GM18520 (cell line): Measurements from ENCODE around the gene KLHL25.
A peak's percentile ranks its signal among the peaks of the same experiment; 100 is the strongest.

Experiments used
- ATAC-seq: cut with Tn5 transposase; IDR thresholded peaks from one replicate; pipeline ENCODE4 v1.9.1; 2021; ENCODE audit not compliant: unreplicated experiment

The KLHL25 gene

DNA sequence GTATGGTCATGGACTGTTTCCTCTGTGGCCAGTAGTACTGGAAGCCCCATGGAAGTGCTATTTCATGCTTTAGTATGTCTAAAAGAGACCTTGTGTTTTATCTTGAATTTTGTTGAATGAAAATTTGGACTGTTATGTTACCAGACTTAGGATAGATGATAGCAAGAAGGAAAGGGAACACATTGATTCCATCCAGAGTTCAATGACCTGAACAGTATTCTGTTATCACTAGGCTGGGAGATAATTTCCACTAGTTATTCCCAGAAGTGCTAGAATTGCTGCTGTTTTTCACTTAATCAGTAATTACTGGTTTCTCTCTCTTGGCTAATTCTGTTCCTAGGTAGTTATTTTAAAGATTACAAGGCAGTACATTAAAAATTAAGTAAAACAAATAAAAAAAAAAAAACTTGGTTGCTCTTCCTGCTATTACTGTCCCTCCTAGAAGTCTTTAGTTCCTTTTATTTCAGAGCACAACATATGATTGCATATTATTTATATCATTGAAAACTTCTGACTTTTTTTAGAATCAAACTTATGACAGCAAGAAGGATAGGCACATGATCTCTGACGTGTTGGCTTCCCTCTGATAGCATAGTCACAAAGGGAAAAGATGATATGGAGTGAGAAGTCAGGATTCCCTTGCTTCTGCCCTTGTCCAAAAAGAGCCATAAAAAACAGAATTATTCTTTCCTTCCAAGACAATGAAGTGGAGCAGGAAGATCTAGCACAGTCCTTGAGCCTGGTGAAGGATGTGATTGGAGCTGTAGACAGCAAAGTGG is 72.2 kb downstream of the KLHL25 start:
- no peak for ATAC-seq

DNA sequence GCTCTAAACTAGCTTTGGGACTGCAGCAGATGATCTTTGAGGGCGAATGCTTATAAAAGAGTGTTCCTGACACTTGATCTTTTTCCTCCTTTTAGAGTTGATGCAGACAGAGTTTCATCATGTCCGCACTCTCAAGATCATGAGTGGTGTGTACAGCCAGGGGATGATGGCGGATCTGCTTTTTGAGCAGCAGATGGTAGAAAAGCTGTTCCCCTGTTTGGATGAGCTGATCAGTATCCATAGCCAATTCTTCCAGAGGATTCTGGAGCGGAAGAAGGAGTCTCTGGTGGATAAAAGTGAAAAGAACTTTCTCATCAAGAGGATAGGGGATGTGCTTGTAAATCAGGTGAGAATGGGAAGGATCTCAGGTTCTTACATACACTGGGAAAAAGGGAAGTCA is 75.7 kb downstream of the KLHL25 start:
- ATAC-seq = no peak

DNA sequence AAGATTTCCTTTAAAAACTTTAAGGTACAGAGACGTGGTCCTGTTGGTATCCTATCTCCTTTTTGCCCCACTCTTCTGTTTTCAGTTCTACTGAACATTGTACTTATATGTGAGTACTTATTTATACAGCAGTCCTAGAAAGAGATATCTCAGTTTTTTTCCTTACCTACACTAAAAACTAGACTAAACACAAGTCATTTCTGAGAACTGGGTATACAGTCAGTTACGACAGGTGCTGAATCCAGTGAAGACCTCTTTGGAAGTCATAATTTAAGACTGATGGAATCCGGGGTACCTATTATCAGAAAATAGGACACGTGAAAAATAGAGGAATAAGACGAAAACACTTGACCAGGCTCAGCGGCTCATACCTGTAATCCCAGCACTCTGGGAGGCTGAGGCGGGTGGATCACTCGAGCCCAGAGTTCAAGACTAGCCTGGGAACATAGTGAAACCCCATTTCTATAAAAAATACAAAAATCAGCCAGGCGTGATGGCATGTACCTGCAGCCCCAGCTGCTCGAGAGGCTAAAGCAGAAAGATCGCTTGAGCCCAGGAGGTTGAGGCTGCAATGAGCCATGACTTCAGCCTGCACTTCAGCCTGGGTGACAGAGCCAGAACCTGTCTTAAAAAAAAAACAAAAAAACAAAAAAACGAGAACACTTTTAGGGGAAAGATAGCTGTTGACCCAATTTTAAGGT is 76.3 kb downstream of the KLHL25 start:
- ATAC-seq = no peak

DNA sequence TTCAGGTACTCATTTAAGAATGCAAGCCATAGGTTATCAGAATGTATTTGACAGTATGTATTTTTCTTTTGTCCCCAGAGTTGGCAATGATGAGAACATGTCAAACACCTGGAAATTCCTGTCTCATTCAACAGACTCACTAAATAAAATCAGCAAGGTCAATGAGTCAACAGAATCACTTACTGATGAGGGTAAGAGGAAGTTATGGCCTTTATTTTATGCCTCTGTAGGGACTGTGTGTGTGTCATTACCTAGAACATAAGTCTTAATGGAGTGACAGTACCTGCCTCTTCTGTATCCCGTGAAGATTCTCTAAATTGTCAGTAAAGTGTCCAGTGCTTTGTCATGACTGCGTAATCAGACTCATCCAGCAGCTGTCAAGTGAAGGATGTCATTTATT is 77.5 kb downstream of the KLHL25 start:
- ATAC-seq = no peak

DNA sequence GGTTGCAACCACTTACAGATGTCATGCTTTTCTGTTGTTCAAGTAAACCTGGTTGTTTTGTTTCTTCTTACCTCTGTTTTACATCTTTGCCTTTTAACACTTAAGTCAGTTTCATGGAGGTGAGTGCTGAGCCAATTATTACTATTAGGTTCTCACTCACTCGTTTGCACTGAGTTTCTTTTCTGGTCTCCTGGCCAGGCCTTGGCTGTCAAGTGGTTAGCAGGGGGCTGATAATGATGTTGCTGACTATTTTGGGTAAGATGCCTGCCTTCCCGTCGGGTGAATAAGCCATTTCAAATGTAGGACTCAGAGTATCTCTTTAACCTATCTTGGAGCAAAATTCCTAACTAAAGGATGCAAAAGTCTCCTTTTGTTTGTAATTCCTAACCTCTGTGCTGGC is 78.5 kb downstream of the KLHL25 start:
- no peak for ATAC-seq

DNA sequence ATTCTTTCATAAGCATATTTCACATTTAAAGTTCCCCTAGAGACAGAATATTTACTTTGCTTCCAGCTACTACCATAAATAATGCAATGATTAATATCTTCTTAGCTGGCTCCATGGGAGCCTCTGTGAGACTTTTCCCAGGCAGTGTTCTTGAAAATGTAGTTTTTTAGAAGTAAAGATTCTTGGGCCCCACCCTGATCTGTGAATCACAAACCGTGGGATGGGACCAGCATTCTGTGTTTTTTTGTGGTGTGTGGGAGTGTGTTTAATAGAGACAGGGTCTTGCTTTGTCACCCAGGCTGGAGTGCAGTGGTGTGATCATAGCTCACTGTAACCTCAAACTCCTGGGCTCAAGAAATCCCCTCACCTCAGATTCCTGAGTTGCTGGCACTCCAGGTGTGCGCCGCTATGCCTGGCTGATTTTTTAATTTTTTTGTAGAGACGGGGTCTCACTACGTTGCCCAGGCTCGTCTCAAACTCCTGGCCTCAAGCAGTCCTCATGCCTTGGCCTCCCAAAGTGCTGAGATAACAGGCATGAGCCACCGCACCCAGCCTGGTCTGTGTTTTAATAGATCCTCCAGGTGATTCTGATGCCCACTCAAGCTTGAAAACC is 83.0 kb downstream of the KLHL25 start:
- no peak for ATAC-seq

DNA sequence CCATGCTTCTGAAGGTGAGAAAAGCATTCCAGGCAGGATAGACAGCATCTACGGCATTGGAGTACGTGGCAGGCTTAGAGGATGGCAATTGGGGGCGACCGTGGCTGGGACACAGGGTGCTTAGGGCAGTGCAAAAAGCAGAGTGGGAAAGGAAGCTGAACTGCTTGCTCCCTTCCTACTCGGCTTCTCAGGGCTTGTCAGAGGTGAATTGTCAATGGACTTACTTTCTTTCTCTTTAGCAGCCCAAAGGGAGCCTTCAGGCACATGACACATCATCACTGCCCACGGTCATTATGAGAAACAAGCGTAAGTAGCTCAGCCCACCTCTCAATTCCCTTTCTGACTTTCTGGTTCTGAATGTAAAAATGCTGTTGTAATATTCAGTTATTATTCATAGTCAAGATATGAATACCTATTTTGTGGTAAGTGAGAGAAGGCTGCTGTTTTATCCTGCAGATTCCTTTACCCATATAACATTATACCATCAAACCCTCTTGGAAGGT is 84.3 kb downstream of the KLHL25 start:
- peak; percentile 53 for ATAC-seq
